HEK293 (cell line): ENCODE data around the gene NFXL1.

Experiments
- ATF2 ChIP-seq: fragments of 450-650 bp; formaldehyde crosslinking; IDR thresholded peaks from 2 replicates; pipeline ENCODE4 v1.5.1; 2016; ENCODE audit warnings: missing biosample characterization, missing genetic modification characterization, low read depth
- CTCF ChIP-seq: fragments of 450-650 bp; formaldehyde crosslinking; IDR thresholded peaks from 2 replicates; pipeline ENCODE4 v1.5.1; 2016; ENCODE audit warnings: missing biosample characterization, missing genetic modification characterization
- INSM2 ChIP-seq: fragments of 450-650 bp; formaldehyde crosslinking; IDR thresholded peaks from 2 replicates; pipeline ENCODE4 v1.5.1; 2016; ENCODE audit warnings: missing biosample characterization, missing genetic modification characterization
- MYNN ChIP-seq: fragments of 450-650 bp; formaldehyde crosslinking; IDR thresholded peaks from 2 replicates; pipeline ENCODE4 v1.5.1; 2016; ENCODE audit warnings: missing biosample characterization, missing genetic modification characterization, borderline replicate concordance
- ZNF140 ChIP-seq: fragments of 450-650 bp; formaldehyde crosslinking; IDR thresholded peaks from 2 replicates; pipeline ENCODE4 v1.5.1; 2016; ENCODE audit warnings: missing biosample characterization, missing genetic modification characterization
- ZNF24 ChIP-seq: fragments of 450-650 bp; formaldehyde crosslinking; IDR thresholded peaks from 2 replicates; pipeline ENCODE4 v1.5.1; 2016; ENCODE audit warnings: missing biosample characterization, missing genetic modification characterization

GRCh38 chr4:47914926-47915237 lies 499 bp upstream of the NFXL1 start:
- TF ChIP-seq ZNF140 (tag by site-specific recombination) (no peak), ATF2 (tag by site-specific recombination) (no peak), CTCF (tag by site-specific recombination) (no peak), ZNF24 (no peak), INSM2 (no peak), MYNN (tag by site-specific recombination) (no peak)
